ENCODE measurements around the gene IDUA. TPM values are rescaled to one million over a fixed set of nuclear protein-coding genes. Genes with fewer than 3 reads are reported as not detected.

The IDUA gene
- total and polyA plus RNA-seq, 2 donors (not counting 1 experiment from before 2014, with no cell fraction given): 57.0 to 67.4 TPM

DNA sequence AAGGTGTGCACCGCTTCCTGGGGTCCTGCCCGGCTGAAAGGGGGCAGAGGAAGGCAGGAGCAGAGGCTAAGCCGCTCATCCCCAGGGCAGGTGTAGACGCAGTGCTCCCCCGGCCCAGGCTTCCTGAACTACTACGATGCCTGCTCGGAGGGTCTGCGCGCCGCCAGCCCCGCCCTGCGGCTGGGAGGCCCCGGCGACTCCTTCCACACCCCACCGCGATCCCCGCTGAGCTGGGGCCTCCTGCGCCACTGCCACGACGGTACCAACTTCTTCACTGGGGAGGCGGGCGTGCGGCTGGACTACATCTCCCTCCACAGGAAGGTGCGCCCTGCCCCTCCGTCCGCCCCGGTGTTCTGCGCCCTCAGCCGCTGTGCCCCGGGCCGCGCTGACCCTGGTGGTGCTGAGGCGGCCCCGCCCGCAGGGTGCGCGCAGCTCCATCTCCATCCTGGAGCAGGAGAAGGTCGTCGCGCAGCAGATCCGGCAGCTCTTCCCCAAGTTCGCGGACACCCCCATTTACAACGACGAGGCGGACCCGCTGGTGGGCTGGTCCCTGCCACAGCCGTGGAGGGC, 14.8 kb downstream of the IDUA start:
- H3K4me2 ChIP-seq (replicated peaks; ENCODE audit: low read depth, low read length, poor library complexity, severe bottlenecking): peak overlapping the region; percentile 54
- H3K36me3 ChIP-seq (replicated peaks in 1 of 2; ENCODE audit: control extremely low read depth in 1 of 2, control insufficient read depth in 1 of 2, extremely low read depth in 1 of 2, insufficient read depth in 2 of 2, low read length in 1 of 2): no peaks in the 10 kb centered on the region
- H3K4me1 ChIP-seq (ENCODE audit: control insufficient read depth in 2 of 2, insufficient read depth in 2 of 2, low read length in 2 of 2): peaks cover 30 to 42% of the 10 kb centered on the region in 2 donors
- H3K4me1 Mint-ChIP-seq: peaks cover 31% of the 10 kb centered on the region
- DNase-seq (no peak), ATAC-seq (ENCODE audit: low read depth) (no peak)
- TF ChIP-seq, protein P1, sequence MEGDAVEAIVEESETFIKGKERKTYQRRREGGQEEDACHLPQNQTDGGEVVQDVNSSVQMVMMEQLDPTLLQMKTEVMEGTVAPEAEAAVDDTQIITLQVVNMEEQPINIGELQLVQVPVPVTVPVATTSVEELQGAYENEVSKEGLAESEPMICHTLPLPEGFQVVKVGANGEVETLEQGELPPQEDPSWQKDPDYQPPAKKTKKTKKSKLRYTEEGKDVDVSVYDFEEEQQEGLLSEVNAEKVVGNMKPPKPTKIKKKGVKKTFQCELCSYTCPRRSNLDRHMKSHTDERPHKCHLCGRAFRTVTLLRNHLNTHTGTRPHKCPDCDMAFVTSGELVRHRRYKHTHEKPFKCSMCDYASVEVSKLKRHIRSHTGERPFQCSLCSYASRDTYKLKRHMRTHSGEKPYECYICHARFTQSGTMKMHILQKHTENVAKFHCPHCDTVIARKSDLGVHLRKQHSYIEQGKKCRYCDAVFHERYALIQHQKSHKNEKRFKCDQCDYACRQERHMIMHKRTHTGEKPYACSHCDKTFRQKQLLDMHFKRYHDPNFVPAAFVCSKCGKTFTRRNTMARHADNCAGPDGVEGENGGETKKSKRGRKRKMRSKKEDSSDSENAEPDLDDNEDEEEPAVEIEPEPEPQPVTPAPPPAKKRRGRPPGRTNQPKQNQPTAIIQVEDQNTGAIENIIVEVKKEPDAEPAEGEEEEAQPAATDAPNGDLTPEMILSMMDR (IDR thresholded peaks at IDR 0.05): no peak
- no peak for TF ChIP-seq EZH2 (IDR thresholded peaks at IDR 0.05; ENCODE audit: borderline replicate concordance, insufficient read depth, low read depth, low read length, poor library complexity, severe bottlenecking)
- POLR2A ChIA-PET: no interaction called here
- CTCF ChIA-PET: no interaction called here
- no peak overlapping the region for H3K4me3 Mint-ChIP-seq
- H3K9me3 Mint-ChIP-seq (ENCODE audit: insufficient read depth): no peaks in the 10 kb centered on the region
- no peak overlapping the region for H2AFZ ChIP-seq (ENCODE audit: insufficient read depth, low read depth, low read length, poor library complexity, severe bottlenecking)
- H3K4me3 ChIP-seq (ENCODE audit: control extremely low read depth in 1 of 5, extremely low read depth in 1 of 5, insufficient read depth in 1 of 5, low read depth in 2 of 5, low read length in 4 of 5): no peak overlapping the region
- 31% methylated on average over 48 of the region's 48 CpGs for WGBS (ENCODE audit: insufficient coverage)
- H3K27me3 ChIP-seq (replicated peaks in 1 of 4; ENCODE audit: control extremely low read depth in 1 of 4, control insufficient read depth in 3 of 4, insufficient read depth in 4 of 4, low read length in 3 of 4): peaks cover 0 to 76% (median 35%) of the 10 kb centered on the region in 4 experiments
- no peaks in the 10 kb centered on the region for H3K79me2 ChIP-seq (ENCODE audit: control insufficient read depth, insufficient read depth, low read length)
- intact Hi-C loops (cut with micrococcal nuclease): no loop called here
- peaks cover 0 to 50% (median 0%) of the 10 kb centered on the region in 3 donors for H3K9me3 ChIP-seq (ENCODE audit: control extremely low read depth in 1 of 3, control insufficient read depth in 2 of 3, insufficient read depth in 1 of 3, low read length in 2 of 3)
- H3K27ac ChIP-seq (ENCODE audit: low read length in 2 of 2): no peak overlapping the region
- H3K27me3 Mint-ChIP-seq: peaks cover 31% of the 10 kb centered on the region
- peaks cover 8% of the 10 kb centered on the region for H4K20me1 ChIP-seq (ENCODE audit: control insufficient read depth, insufficient read depth, low read length, poor library complexity, severe bottlenecking)
- peak overlapping the region; percentile 50 for H3K27ac Mint-ChIP-seq
- H3K9ac ChIP-seq (ENCODE audit: low read length): no peak overlapping the region

DNA sequence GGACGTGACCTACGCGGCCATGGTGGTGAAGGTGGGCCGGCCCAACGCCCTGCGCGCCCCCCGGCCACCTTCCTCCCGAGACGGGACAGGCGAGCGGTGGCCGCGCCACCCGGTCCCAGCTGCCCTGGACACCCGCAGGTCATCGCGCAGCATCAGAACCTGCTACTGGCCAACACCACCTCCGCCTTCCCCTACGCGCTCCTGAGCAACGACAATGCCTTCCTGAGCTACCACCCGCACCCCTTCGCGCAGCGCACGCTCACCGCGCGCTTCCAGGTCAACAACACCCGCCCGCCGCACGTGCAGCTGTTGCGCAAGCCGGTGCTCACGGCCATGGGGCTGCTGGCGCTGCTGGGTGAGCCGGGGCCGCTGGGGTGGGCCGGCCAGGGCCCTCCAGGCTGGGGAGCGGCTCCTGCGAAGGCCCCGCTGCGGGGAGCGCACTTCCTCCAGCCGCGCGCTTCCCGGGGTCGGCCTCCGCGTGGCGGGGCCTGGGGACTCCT, 15.3 kb downstream of the IDUA start:
- POLR2A ChIA-PET: no interaction called here
- Histone ChIP-seq H3K36me3 (replicated peaks in 1 of 2; ENCODE audit: control extremely low read depth in 1 of 2, control insufficient read depth in 1 of 2, extremely low read depth in 1 of 2, insufficient read depth in 2 of 2, low read length in 1 of 2) (no peaks in the 10 kb centered on the region), H3K79me2 (ENCODE audit: control insufficient read depth, insufficient read depth, low read length) (no peaks in the 10 kb centered on the region), H3K9ac (ENCODE audit: low read length) (no peak overlapping the region), H3K27me3 (replicated peaks in 1 of 4; ENCODE audit: control extremely low read depth in 1 of 4, control insufficient read depth in 3 of 4, insufficient read depth in 4 of 4, low read length in 3 of 4) (peaks cover 0 to 77% (median 37%) of the 10 kb centered on the region in 4 experiments), H3K9me3 (ENCODE audit: control extremely low read depth in 1 of 3, control insufficient read depth in 2 of 3, insufficient read depth in 1 of 3, low read length in 2 of 3) (peaks cover 0 to 50% (median 0%) of the 10 kb centered on the region in 3 donors), H3K4me2 (replicated peaks; ENCODE audit: low read depth, low read length, poor library complexity, severe bottlenecking) (peak overlapping the region; percentile 54), H3K27ac (ENCODE audit: low read length in 2 of 2) (no peak overlapping the region), H4K20me1 (ENCODE audit: control insufficient read depth, insufficient read depth, low read length, poor library complexity, severe bottlenecking) (peaks cover 8% of the 10 kb centered on the region), H3K4me3 (ENCODE audit: control extremely low read depth in 1 of 5, extremely low read depth in 1 of 5, insufficient read depth in 1 of 5, low read depth in 2 of 5, low read length in 4 of 5) (no peak overlapping the region), H3K4me1 (ENCODE audit: control insufficient read depth in 2 of 2, insufficient read depth in 2 of 2, low read length in 2 of 2) (peaks cover 30 to 42% of the 10 kb centered on the region in 2 donors), H2AFZ (ENCODE audit: insufficient read depth, low read depth, low read length, poor library complexity, severe bottlenecking) (no peak overlapping the region)
- CTCF ChIA-PET: no interaction called here
- Mint-ChIP-seq H3K4me3 (peak overlapping the region; percentile 59), H3K9me3 (ENCODE audit: insufficient read depth) (peaks cover 3% of the 10 kb centered on the region), H3K4me1 (peaks cover 28% of the 10 kb centered on the region), H3K27me3 (peaks cover 36% of the 10 kb centered on the region), H3K27ac (no peak overlapping the region)
- TF ChIP-seq, protein P1 (IDR thresholded peaks at IDR 0.05): no peak
- no peak for TF ChIP-seq EZH2 (IDR thresholded peaks at IDR 0.05; ENCODE audit: borderline replicate concordance, insufficient read depth, low read depth, low read length, poor library complexity, severe bottlenecking)
- intact Hi-C loops (cut with micrococcal nuclease): no loop called here
- DNase-seq: no peak
- ATAC-seq (ENCODE audit: low read depth): no peak
- WGBS (ENCODE audit: insufficient coverage): 8% methylated on average over 54 of the region's 54 CpGs

Measured in B cell (primary cell).